DMS153 treated with DMSO at 0.1 percent for 48 hours (cell line): ENCODE data around the gene ANO2.

ENCODE experiments used
- DNase-seq: peaks from one replicate; lab custom pipeline; 2025; ENCODE audit not compliant: unreplicated experiment; lab: John Stamatoyannopoulos, UW

The ANO2 gene

DNA sequence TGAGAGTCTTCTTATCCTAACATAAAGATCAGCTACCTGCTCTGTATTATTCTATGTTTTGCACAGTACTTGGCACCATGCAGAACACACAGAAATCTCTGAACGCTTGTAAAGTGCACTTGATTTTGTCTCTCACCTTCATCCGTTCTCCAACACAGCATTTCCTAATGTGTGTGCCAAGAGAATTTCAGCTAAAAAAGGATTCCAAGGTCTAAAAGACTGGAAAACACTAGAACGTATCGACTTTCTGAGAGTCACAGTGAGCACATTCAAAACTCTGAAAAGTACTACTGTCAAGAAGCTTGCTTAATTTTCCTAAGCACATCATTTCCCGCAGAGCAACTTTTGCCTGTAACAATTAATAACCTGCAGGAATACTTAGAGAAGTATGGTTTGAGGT lies 211.1 kb downstream of the ANO2 start:
- DNase-seq = no peak

DNA sequence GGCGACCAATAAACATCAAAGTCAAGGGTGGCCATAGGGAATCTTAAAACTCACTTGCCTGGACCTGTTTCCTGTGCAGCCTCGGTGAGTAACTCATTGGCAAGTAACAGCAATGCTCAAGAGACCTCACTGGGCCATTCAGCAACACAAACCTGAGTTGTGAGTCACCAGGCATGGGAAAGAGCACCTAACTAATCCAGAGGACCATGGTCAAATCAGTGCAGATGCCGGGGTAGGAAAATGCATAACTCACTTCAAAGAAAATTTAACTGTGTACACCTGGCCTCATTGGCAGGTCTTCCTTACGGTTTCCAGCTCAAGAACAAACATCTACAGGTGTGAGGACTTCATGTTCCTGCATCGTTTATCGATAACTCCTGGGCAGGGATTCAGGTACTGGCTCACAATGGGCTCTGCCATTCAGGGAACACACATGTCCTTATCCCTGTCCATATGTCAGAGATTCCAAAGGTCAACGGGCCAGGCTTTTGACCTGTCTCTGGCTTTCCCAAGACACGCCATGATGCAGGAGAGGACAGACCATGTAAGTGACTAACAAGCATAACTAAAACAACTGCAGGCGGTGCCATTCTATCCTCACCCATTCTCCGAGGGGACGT lies 211.8 kb downstream of the ANO2 start:
- DNase-seq = no peak

DNA sequence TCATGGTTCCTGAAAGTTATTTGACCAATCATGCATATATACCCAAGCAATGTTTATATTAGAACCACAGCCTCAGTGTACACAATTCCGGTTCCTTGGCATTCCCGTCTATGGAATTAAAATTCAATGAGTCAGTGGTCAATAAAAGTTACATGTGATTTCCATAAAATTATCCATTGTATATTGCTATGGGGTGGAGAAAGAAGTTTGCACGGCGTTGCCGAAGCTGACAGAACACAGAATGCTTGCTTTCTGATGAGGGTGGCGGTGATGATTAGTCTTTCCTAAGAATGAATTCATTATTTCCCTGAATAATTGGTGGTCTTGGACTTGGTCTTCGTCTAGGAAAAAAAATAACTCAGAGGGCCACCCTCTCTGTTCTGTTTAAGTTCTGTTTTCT lies 214.1 kb downstream of the ANO2 start:
- no peak for DNase-seq

DNA sequence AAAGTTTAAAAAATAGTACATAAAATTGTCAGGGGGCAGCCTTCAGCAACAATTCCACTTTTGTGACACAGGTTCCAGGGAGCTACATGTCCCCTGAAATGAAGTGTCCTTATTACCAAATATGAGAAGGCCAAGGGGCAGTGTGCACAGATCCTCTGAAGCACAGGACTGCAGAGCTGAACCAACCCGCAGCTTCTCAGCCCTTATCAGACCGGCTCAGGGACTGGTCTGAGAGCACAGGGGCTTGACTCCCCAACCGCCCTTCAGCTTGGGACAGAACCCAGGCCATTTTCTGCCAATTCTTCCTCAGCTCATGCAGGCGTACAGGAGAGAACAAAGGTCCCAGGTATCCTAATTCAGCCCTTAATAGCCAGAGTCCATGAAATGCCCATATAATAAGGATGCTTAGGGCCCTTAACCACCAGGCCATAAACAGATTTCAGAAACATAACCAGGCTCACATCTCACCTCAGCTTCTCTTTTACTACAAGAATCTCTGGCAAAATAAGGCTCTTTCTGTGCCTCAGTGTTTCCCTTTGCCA lies 221.3 kb downstream of the ANO2 start:
- no peak for DNase-seq

DNA sequence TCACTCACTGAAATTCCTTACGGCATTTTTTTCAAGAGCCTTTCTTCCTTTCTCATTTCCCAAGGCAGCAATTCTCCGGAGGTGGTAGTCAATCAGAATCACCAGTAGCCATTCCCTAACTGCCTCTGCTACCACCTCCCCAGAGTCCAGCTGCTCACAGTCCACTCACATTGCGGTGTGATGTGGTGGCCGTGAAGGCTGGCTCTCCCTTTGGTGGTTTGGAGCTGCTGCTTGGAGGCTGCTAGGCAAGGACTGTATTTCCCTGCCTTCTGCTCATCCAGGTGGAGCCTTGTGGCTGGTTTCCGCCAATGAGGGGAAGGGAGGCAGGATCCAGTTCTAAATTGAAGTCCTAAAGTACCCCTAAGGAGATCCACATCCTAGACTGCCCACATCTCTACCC lies 222.0 kb downstream of the ANO2 start:
- DNase-seq = no peak

DNA sequence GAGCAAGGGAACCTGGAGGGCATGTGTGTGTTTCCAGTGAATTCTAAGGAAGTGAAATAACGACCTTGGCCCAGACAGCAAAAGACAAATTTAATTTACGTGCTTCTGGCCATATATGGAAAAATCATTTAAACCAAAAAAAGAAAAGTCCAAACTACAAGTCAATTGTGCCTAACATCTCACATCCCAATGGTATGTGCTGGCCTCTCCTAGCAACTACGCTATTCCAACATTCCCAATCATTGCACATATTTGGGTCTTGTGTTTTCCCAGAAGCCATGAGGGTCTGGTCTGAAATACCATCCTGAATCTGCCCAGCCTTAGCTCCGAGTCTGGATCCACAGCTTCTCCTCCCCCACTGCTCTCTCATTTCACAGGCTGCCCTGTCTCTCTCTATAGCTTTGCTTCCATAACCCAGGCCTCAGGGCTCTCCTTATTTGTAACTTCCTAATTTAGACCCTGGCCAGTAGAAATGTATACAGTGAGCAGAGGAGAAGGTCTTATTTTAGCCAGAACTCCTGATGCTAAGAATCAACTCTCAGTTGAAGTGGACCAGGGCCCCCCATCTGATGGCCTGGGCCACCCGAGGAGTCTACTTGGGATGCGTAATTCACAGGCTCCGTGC lies 224.6 kb downstream of the ANO2 start:
- no peak for DNase-seq

DNA sequence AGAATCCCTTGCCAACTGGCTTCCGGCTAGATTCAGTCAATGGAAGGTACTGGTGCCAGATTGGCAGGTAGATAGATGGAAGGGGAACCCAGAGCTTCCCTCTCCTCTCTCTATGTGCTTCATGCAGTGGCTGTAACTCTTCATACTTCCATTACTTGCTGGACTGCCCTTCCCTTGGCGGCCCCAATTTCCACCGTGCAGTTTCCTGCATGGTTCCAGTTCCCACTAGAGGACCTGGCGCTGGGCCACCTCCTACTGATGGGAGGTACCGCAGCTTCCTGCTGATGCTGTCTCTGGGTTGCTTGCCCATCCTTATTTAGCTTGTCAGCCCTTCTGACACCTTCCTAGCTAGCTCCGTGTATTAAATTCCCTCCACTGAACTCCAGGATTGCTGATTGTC lies 226.4 kb downstream of the ANO2 start:
- no peak for DNase-seq

DNA sequence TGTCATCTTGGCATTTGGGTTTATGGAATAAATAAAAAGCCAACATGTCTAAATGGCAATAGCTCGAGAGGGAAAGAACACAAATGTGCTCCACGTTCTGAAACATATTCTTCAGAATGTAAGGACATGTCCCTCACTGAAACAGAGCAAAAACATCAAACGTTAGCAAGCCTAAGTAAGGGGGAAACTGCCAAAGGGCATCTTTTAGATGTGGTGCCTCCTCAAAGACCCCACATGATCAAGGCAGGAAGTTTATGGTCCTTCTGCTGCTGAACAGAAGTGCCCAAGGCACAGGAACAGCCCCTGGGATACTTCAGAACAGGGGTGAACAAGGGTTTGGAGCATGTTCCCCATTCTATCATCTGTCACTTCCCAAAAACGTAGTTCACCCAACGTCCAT lies 227.0 kb downstream of the ANO2 start:
- no peak for DNase-seq

DNA sequence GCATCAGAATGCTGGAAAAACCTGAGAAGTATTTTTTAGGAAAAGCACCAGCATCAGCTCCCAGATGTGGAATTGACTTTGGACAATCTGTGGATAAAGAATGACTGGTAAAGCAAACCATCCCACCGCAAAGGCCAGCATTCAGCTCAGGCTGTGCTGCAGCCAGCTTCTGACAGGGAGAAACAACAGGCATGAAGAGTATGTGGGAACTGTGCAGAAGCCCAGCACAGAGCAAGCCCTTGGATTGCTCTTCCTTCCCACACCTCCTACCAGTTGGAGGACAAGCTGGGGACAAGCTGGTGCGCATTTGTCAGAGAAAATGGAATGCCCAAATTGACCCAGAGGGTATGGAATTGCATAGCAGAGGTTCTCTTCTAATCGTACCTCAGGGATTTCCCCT lies 228.1 kb downstream of the ANO2 start:
- no peak for DNase-seq

DNA sequence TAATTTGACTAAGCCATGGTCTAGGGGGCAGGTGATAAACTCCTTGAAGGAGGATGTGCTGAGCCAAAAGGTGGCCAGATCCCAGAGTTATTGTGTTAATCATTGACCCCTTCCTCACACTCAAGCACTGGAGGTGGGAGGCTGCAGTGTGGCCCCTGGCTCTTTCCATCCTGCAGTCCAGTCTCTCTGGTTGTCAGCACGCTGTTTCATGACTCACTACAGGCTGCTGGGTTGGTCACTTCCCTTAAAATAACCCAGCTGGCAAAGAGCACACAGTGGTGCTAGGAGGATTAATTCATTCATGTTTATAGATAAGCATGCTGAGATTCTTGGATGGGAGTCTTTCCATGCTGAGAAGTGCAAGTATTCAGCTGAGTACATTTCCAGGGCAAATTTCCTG lies 228.9 kb downstream of the ANO2 start:
- no peak for DNase-seq

DNA sequence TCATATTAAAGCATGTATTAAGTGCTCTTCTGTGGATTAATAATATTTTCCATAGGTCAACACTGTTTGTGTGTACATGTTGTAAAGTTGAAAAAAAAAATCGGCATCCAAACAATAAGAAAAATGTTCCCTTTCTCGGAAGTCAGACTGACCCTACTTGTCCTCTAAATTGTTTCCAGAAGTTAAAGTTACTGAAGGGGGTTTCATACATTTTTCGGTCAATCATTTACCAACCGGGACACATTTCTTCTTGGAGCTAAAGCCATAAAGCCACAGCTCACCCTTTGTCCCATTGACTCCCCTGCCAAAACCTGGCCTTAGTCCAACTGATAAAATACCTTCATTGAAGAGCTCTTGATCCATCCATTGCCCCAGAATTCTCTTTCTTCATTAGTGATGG lies 230.0 kb downstream of the ANO2 start:
- DNase-seq = no peak

DNA sequence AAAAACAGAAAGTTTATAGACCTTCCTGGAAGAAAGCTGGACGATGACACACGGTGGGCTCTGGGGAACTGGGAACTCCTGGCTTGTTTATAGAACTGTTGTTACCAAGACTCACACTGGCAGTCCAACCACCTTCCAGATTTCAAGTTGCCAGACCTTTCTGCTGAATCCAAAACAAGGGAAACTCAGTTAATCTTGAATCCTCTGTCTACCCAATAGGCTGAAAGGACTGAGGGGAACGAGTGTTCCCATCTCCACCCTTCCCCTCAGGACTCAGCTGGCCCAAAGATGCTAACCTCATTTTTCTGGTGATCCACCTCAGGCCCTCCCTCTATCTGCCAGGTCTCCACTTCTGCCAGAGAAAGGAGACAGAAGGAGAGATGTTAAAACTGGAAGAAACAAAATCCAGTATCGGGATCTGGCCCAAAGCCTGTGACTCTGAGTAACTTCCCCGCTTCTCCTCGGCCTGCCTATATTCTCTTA lies 231.4 kb downstream of the ANO2 start:
- DNase-seq = no peak

DNA sequence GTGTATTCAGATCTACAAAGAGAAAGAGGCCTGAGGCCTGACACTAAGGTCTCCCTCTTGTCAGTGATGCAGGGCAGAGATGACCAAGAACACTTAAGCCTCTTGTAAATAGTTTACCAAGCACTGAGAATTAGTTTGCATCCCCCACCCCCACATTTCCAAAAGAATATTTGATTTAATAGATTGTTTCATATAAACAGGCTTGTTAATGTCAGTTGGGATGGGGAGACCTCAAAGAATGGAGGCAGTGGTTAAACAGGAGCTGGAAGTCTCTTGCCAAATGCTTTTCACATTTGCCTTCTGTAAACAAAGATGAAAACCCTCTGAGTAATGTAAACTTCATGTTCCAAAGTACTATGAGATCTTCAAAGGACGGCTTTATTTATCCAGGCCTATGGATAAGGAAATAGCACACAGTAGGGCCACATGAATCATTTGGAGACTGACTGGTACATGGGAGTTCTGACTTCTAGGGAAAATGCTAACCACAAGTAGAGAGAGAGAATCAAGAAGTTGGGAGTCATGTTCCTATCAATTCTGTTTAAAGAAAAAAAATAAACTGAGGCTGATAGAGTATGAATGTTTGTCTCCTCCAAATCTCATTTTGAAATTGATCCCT lies 234.7 kb downstream of the ANO2 start:
- DNase-seq = no peak

DNA sequence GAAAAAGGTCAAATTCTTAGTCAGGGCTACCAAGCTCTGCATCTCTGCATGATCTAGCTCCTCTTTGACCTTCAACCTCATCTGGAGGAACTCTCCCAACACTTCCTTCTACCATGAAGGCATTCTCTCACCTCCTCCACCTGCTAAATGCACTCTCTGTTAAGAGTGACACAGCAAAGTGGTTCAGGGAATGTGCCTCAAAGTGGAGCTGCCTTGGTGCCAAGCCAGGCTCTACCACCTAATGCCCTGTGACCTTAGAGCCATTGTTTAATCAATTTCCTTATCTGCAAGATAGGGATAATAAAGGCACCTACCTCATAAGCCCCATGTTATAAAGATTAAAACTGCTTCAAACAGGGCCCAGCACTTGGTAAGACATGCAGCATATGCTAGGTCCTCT lies 236.7 kb downstream of the ANO2 start:
- no peak for DNase-seq

DNA sequence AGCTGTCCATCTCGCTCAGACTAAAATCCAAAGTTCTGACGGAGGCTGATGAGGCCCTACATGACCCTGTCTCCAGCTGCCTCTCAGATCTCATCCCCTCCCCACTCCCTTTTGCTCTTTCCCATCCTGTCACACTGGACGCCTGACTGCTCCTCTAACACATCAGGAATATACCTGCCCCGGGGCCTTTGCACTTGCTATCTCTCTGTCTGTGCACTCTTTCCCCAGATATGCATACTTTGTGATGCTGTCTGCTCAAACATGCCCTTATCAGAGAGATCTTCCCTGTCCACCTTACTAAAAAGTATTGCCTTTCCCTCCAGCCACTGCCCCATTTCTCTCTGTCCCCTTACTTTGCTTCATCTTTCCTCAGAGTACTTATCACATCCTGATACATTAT lies 238.8 kb downstream of the ANO2 start:
- no peak for DNase-seq

DNA sequence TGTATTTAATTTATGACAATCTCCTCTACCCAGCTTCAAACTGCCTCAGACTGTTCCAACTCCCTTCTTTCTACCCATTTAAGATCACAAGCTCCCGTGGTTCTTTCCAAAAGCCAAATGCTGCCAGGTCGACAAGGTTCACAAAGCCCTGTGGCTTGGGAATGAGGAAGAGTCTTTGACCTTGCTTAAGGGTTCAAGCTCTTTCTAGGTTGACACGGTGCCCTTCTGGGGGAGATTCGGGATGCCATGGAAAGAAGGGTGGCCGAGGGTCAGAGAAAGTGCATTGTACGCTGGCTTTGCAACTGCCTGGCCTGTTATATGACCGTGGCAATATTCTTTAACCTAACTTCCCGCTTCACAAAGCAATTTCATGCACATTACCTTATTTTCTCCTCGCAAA lies 239.3 kb downstream of the ANO2 start:
- DNase-seq = no peak

DNA sequence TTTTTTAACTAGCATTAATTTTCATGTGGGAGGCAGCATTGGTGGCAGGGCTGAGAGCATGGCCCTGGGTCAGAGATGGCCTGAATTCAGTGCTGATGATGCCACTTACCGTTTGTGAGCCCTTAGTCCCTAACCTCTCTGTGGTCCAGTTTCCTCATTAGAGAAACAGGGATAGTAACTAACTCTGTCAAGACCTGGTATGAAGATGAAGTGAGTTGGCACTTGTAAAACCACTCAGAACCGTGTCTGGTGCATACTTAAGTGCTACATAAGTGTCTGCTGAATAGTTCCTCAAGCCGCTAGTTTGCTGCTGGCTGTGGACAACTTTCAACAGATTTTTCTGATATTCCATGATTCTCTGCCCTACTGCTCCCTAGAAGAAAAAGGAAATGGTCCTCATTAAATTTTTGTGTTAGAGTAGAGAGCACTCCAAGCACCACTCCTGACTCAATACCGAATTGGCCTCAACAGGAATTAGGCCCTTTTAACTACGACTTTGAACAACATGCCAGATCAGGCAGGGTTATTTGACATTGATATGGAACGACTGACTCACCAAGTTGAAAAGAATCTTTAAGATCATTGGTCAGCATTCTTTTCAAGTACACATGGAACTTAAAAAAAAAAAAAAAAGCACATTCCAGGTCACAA lies 250.2 kb downstream of the ANO2 start:
- DNase-seq = no peak

DNA sequence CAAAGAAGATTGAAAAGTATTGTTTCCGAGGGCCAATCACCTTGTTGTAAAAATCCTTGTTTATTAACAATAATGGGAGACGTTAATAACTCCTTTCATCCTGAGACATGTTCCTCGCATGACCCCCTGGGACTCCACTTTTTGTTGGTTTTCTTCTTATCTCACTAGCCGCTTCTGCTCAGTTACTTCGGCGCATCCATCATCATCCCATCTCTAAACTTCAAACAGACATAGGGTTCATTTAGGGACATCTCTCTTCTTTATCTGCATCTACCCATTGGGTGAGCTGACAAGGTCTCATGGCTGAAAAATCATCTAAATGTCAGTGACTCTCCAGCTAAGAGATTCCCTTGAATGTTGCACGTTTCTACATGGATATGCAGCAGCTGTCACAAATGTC lies 252.2 kb downstream of the ANO2 start:
- no peak for DNase-seq

DNA sequence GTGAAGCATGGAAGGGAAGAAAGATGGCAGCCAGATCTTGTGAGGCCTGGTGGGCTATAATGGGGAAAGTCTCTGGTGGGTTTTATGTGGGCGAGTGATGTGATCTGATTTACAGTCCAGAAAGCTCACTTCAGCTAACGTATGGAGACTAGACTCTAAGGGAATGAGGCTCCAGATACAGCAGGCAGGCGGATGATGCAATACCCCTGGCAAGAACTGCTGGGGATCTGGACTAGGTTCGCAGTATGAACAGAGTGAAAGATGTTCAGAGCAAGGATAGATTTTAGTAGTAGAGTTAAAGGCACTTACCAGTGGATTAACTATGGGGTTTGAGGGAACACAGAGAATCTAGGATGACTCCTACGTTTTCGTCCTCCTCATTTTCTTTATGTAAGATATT lies 253.1 kb downstream of the ANO2 start:
- DNase-seq = no peak

DNA sequence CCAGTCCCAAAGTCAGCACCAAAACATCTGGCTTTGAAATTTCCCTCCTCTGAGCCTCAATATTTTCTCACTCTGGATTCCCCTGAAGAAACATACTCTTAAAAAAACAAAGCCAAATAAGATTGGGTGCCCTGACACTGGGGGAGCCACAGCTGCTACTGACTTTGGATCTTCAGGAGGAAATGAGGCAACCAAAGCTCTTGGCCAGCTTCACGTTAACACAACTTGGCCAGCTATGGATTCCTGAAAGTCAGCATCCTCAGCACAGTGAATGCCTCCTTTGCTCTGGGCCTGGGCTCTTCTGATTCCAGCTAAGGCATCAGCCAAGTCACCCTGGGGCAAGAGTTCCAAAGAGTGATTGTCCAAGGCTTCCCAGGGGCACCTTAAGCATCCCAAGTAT lies 254.8 kb downstream of the ANO2 start:
- DNase-seq = no peak

DNA sequence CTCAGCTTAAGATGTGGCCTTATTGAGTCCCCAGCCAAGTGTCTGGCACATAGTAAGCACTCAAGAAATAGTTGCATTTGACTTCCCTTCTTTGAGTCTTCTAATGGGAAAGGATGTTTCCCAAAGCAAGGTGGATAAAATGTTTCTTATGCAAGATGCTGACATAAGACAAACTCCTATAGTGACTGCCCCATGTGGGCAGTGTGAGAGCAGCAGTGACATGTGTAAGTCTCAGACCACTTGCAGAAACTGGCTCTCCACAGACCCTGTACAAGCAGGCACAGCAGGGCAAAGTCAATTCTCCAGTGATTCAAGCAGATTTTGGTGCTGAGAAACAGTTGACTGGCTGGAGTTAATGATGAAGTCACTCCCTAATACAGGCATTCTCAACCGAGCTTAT lies 255.3 kb downstream of the ANO2 start:
- DNase-seq = no peak

DNA sequence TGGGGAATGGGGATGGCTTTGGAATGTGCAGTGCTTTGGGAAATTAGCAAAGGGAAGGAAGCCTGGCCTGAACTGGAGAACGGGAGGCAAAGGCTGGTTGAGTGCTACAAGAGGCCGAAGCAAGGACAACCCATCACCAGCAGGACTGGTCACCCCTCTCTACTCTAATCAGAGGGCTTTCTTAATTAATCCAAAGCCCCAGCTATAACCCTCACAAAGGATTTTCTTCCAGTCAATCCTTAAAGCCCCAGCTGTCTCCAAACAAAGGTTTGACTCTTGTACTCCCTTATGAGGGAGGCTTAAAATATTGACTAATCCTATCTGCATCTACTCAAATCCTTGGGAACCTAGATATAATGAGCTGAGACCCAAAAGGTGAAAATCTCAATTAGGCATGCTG lies 256.8 kb downstream of the ANO2 start:
- no peak for DNase-seq
